NCI-H187 (cell line): ENCODE measurements around the gene CCDC61.

Experiments
- DNase-seq, 2 experiments: peaks; one replicate each; lab custom pipeline; 2025; lab: John Stamatoyannopoulos, UW

Gene CCDC61

GRCh38 chr19:45973553-45974338 lies 21.5 kb upstream of the CCDC61 start, which contains the start of gene NOVA2:
TSS of gene NOVA2 (minus strand) at chr19:45973865. CDS start at chr19:45973351, 514 bp downstream.
- DNase-seq = peak; percentile 36 to 73

- no peak for DNase-seq
Measured at GRCh38 chr19:45975306-45976070, 19.8 kb upstream of the CCDC61 start.

- no peak for DNase-seq
Measured at GRCh38 chr19:45976178-45976577, 19.1 kb upstream of the CCDC61 start.

GRCh38 chr19:45978156-45978555 lies 17.1 kb upstream of the CCDC61 start:
- DNase-seq = no peak

- no peak for DNase-seq
Measured at GRCh38 chr19:45981350-45981749, 13.9 kb upstream of the CCDC61 start.

GRCh38 chr19:45985321-45985720 lies 9.9 kb upstream of the CCDC61 start:
- no peak for DNase-seq

GRCh38 chr19:45990113-45990728 lies 5.0 kb upstream of the CCDC61 start:
- no peak for DNase-seq

- DNase-seq = no peak
Measured at GRCh38 chr19:45994456-45994997, 740 bp upstream of the CCDC61 start.

GRCh38 chr19:45995715-45996385 lies 583 bp downstream of the CCDC61 start:
- no peak for DNase-seq

- DNase-seq = no peak
Measured at GRCh38 chr19:45996933-45997332, 1.7 kb downstream of the CCDC61 start.

GRCh38 chr19:45998834-45999233 lies 3.6 kb downstream of the CCDC61 start:
- DNase-seq = no peak

GRCh38 chr19:45999653-46000121 lies 4.4 kb downstream of the CCDC61 start:
- no peak for DNase-seq

GRCh38 chr19:46000491-46001246 lies 5.4 kb downstream of the CCDC61 start:
- no peak for DNase-seq

- no peak for DNase-seq
Measured at GRCh38 chr19:46002678-46003275, 7.5 kb downstream of the CCDC61 start.

- no peak for DNase-seq
Measured at GRCh38 chr19:46006411-46006810, 11.1 kb downstream of the CCDC61 start.

GRCh38 chr19:46009530-46010510 lies 14.6 kb downstream of the CCDC61 start:
- DNase-seq = peak; percentile 23 to 31

GRCh38 chr19:46014534-46014933 lies 19.3 kb downstream of the CCDC61 start:
- DNase-seq = no peak

- DNase-seq = peak; percentile 62 to 87
Measured at GRCh38 chr19:46014941-46015686, 19.8 kb downstream of the CCDC61 start.
